IMR-90 (cell line): ENCODE data around the gene ADGRD1. TPM values are rescaled to one million over a fixed set of nuclear protein-coding genes. Genes with fewer than 3 reads are reported as not detected.

Experiments used
- ATAC-seq: fragments of 200-7000 bp; cut with Tn5 transposase; 2 replicates; pipeline ENCODE4 v1.9.1; 2020; ENCODE audit warnings: low read depth, mild to moderate bottlenecking, moderate library complexity
- BruUV-seq: library from RNA; stranded (reverse); fragments of 400-500 nt; replicated peaks from 2 replicates; lab custom pipeline; 2021; lab: Mats Ljungman, UMichigan
- CTCF ChIA-PET: fragments of 300-600 bp; formaldehyde crosslinking; extraction: SDS; loops from one replicate; lab custom pipeline; 2021; ENCODE audit warnings: antibody characterized with exemption; lab: Yijun Ruan, JAX
- POLR2A ChIA-PET: fragments of 300-600 bp; sonication (Branson Sonifier 250); formaldehyde crosslinking; loops from one replicate; lab custom pipeline; 2022; ENCODE audit warnings: antibody characterized with exemption; ENCODE audit not compliant: unreplicated experiment; lab: Charles Lee
- DNase-seq: peaks from one replicate; pipeline ENCODE4 v3.0.0; 2013
- H2AFZ ChIP-seq: replicated peaks from 2 replicates; pipeline ENCODE3; 2013; ENCODE audit warnings: low read length, mild to moderate bottlenecking; ENCODE audit not compliant: poor library complexity
- H2AK5ac ChIP-seq: 2 replicates; pipeline ENCODE4 v1.6.1; 2013; ENCODE audit warnings: low read depth, low read length, inconsistent platforms
- H2AK9ac ChIP-seq: replicated peaks from 2 replicates; pipeline ENCODE3; 2013; ENCODE audit warnings: mild to moderate bottlenecking, low read depth, low read length, moderate library complexity; ENCODE audit not compliant: poor library complexity
- H2BK120ac ChIP-seq: 2 replicates; pipeline ENCODE4 v1.6.1; 2013; ENCODE audit warnings: low read depth, low read length, inconsistent platforms
- H2BK15ac ChIP-seq: 3 replicates; pipeline ENCODE4 v1.6.1; 2013; ENCODE audit warnings: low read depth, low read length, inconsistent platforms
- H2BK20ac ChIP-seq: 2 replicates; pipeline ENCODE4 v1.6.1; 2013; ENCODE audit warnings: low read depth, mild to moderate bottlenecking, inconsistent platforms, low read length, moderate library complexity
- H2BK5ac ChIP-seq: 2 replicates; pipeline ENCODE4 v1.6.1; 2013; ENCODE audit warnings: mild to moderate bottlenecking, low read depth, low read length, inconsistent platforms; ENCODE audit not compliant: poor library complexity, severe bottlenecking
- H3K14ac ChIP-seq: replicated peaks from 2 replicates; pipeline ENCODE4 v1.6.1; 2013; ENCODE audit warnings: low read depth, low read length, inconsistent platforms
- H3K18ac ChIP-seq: 2 replicates; pipeline ENCODE4 v1.6.1; 2013; ENCODE audit warnings: low read depth, low read length, control low read depth
- H3K23ac ChIP-seq: 2 replicates; pipeline ENCODE4 v1.6.1; 2013; ENCODE audit warnings: low read depth, low read length, inconsistent platforms
- H3K27ac ChIP-seq: 2 replicates; pipeline ENCODE4 v1.5.1; 2013; ENCODE audit warnings: mild to moderate bottlenecking, control low read depth, low read length; ENCODE audit not compliant: insufficient read depth
- H3K27me3 ChIP-seq: 2 replicates; pipeline ENCODE4 v1.6.1; 2013; ENCODE audit warnings: low read length; ENCODE audit not compliant: control insufficient read depth, insufficient read depth
- H3K36me3 ChIP-seq: 2 replicates; pipeline ENCODE4 v1.6.1; 2013; ENCODE audit warnings: low read length, mixed read lengths; ENCODE audit not compliant: control insufficient read depth, insufficient read depth
- H3K4ac ChIP-seq: 2 replicates; pipeline ENCODE4 v1.6.1; 2013; ENCODE audit warnings: low read depth, low read length, inconsistent platforms
- H3K4me1 ChIP-seq: 2 replicates; pipeline ENCODE4 v1.6.1; 2013; ENCODE audit warnings: low read length, mixed read lengths; ENCODE audit not compliant: control insufficient read depth, insufficient read depth
- H3K4me2 ChIP-seq: 2 replicates; pipeline ENCODE4 v1.6.1; 2013; ENCODE audit warnings: low read depth, mild to moderate bottlenecking, control low read depth, low read length, moderate library complexity
- H3K4me3 ChIP-seq: 2 replicates; pipeline ENCODE4 v1.5.1; 2013; ENCODE audit warnings: low read depth, mild to moderate bottlenecking, control low read depth, low read length, moderate library complexity; ENCODE audit not compliant: insufficient read depth
- H3K56ac ChIP-seq: 2 replicates; pipeline ENCODE4 v1.6.1; 2013; ENCODE audit warnings: low read length, inconsistent platforms; ENCODE audit not compliant: insufficient read depth; ENCODE audit errors: extremely low read depth
- H3K79me1 ChIP-seq, 2 experiments: 2 replicates each; pipeline ENCODE4 v1.6.1; 2013; ENCODE audit warnings: low read length in 2 of 2, inconsistent platforms in 1 of 2, low read depth in 1 of 2
- H3K9ac ChIP-seq: 2 replicates; pipeline ENCODE4 v1.6.1; 2013; ENCODE audit warnings: low read depth, low read length, control low read depth
- H3K9me1 ChIP-seq: 2 replicates; pipeline ENCODE4 v1.6.1; 2013; ENCODE audit warnings: low read length, inconsistent platforms; ENCODE audit not compliant: insufficient read depth
- H3K9me3 ChIP-seq: 2 replicates; pipeline ENCODE4 v1.6.1; 2013; ENCODE audit warnings: low read length; ENCODE audit not compliant: control insufficient read depth, insufficient read depth
- H4K20me1 ChIP-seq: 2 replicates; pipeline ENCODE4 v1.6.1; 2013; ENCODE audit warnings: low read length, inconsistent platforms; ENCODE audit not compliant: insufficient read depth
- H4K5ac ChIP-seq: 2 replicates; pipeline ENCODE4 v1.6.1; 2013; ENCODE audit warnings: mild to moderate bottlenecking, low read depth, low read length, control low read depth
- H4K8ac ChIP-seq, 2 experiments: 2 replicates each; pipeline ENCODE4 v1.6.1; 2013; ENCODE audit warnings: low read depth in 2 of 2, low read length in 2 of 2, control low read depth in 1 of 2, inconsistent platforms in 1 of 2
- H4K91ac ChIP-seq: 2 replicates; pipeline ENCODE4 v1.6.1; 2013; ENCODE audit warnings: low read depth, low read length, inconsistent platforms; ENCODE audit not compliant: insufficient read depth
- BHLHE40 ChIP-seq: fragments of 150-350 bp; IDR thresholded peaks from 2 replicates; pipeline ENCODE4 v1.6.1; 2016; ENCODE audit warnings: mild to moderate bottlenecking, low read depth, low read length
- CEBPB ChIP-seq: IDR thresholded peaks from 2 replicates; pipeline ENCODE4 v1.6.1; 2012; ENCODE audit warnings: low read depth, low read length, improper control_type of control experiment
- CHD1 ChIP-seq: IDR thresholded peaks from 2 replicates; pipeline ENCODE4 v1.6.1; 2012; ENCODE audit warnings: low read depth, low read length, improper control_type of control experiment
- CTCF ChIP-seq: conservative IDR thresholded peaks from 2 replicates; pipeline ENCODE4 v1.5.1; 2012; ENCODE audit warnings: mild to moderate bottlenecking, low read depth, low read length, improper control_type of control experiment
- FOS ChIP-seq: fragments of 150-350 bp; IDR thresholded peaks from 2 replicates; pipeline ENCODE4 v1.6.1; 2016; ENCODE audit warnings: low read depth, low read length
- MAFK ChIP-seq: IDR thresholded peaks from 2 replicates; pipeline ENCODE4 v1.6.1; 2012; ENCODE audit warnings: low read depth, low read length, improper control_type of control experiment
- MAZ ChIP-seq: IDR thresholded peaks from 2 replicates; pipeline ENCODE4 v1.6.1; 2012; ENCODE audit warnings: low read depth, mild to moderate bottlenecking, low read length, improper control_type of control experiment, moderate library complexity, borderline replicate concordance
- MXI1 ChIP-seq: IDR thresholded peaks from 2 replicates; pipeline ENCODE4 v1.6.1; 2012; ENCODE audit warnings: low read depth, mild to moderate bottlenecking, low read length, moderate library complexity, borderline replicate concordance
- NFE2L2 ChIP-seq: fragments of 150-350 bp; IDR thresholded peaks from 2 replicates; pipeline ENCODE4 v1.6.1; 2016; ENCODE audit warnings: low read depth, mild to moderate bottlenecking, low read length
- POLR2A ChIP-seq: IDR thresholded peaks from 2 replicates; pipeline ENCODE4 v1.6.1; 2012; ENCODE audit warnings: mild to moderate bottlenecking, low read depth, low read length
- RCOR1 ChIP-seq: IDR thresholded peaks from 2 replicates; pipeline ENCODE4 v1.6.1; 2012; ENCODE audit warnings: mild to moderate bottlenecking, low read length, improper control_type of control experiment; ENCODE audit not compliant: insufficient replicate concordance
- RFX5 ChIP-seq: IDR thresholded peaks from 2 replicates; pipeline ENCODE4 v1.8.0; 2012; ENCODE audit warnings: low read depth, mild to moderate bottlenecking, low read length, moderate library complexity
- SMC3 ChIP-seq: fragments of 150-350 bp; IDR thresholded peaks from 2 replicates; pipeline ENCODE4 v1.6.1; 2016; ENCODE audit warnings: low read depth, mild to moderate bottlenecking, antibody characterized with exemption, low read length, moderate library complexity
- WGBS, 2 experiments: methylation state at CpG; one replicate each; pipeline versions ENCODE4 v1.1.5 to v1.1.7; 2013; ENCODE audit warnings: missing lambda C conversion rate in 2 of 2; ENCODE audit not compliant: insufficient read length in 1 of 2; ENCODE audit errors: extremely low coverage in 2 of 2; 5-methylcytosine and 5-hydroxymethylcytosine counted together
- dilution Hi-C: fragments of 300-500 bp; cut with HindIII; formaldehyde crosslinking; loops from one replicate; pipeline ENCODE4 v1.14.3; 2018; ENCODE audit warnings: low sequenced_read_pairs; ENCODE audit not compliant: unreplicated experiment
- in situ Hi-C: fragments of 300-500 bp; cut with MboI; formaldehyde crosslinking; loops from 3 replicates; pipeline ENCODE4 v1.14.3; 2019; ENCODE audit warnings: low sequenced_read_pairs, inconsistent platforms, mixed read lengths
- intact Hi-C: fragments of 100-400 bp; cut with micrococcal nuclease; formaldehyde crosslinking; loops from 2 replicates; pipeline ENCODE4 v1.10.0; 2022
- polyA plus RNA-seq, 3 experiments: library from polyadenylated mRNA; depleted of rRNA; stranded (reverse); fragments of >200 nt; gene quantifications; 2 replicates each; pipeline ENCODE4 v1.2.3, GENCODE V29; 2012; ENCODE audit warnings: low replicate concordance in 1 of 3
- total RNA-seq: library from RNA; depleted of rRNA; stranded (reverse); fragments of >200 nt; gene quantifications from 2 replicates; pipeline ENCODE4 v1.2.3, GENCODE V29; 2012
- TF ChIP-seq, protein P1 (sequence below): fragments of 150-350 bp; IDR thresholded peaks from 2 replicates; pipeline ENCODE4 v1.6.1; 2017; ENCODE audit warnings: mild to moderate bottlenecking, antibody characterized with exemption, low read length, low read depth

The ADGRD1 gene
- total and polyA plus RNA-seq, 2 of the 4 experiments (the other 2 are of a cell fraction) = not detected

DNA sequence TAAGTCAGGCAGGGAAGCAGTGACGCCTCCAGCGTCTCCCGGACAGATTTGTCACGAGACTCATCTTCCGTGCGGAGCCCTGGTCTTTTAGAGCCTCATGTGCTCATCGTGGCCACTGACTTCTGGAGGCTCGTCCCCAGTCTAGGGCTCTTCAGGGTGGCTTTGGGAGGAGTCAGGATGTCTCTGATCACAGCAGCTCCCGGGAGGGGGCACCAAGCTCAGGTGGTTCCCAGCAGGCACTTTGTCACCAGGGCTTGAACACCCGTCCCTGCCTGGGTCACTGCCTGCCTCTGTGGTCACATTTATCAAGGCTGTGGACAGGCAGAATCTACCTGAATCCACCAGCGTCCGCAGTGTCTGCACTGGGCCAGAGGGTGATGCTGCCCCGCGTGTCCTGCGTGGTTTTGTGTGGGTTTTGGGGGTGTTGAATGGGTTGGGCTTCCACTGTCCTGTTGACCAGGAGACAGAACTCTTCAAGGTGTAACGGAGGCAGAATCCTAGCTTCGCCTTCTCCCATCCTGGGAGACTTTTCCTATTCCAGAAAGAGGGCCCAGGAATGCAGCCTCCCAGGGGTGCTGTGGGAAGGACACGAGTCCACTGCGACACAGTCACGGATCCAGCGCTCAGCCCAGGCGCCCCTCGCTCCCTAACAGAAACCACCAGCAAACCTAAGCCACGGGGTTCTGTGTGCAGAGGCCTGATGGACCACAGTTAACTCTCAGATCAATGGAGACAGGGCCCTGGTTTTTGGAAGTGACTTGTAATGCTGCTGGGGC, 132.3 kb downstream of the ADGRD1 start:
- ChIA-PET CTCF (no interaction called here), POLR2A (no interaction called here)
- H3K23ac ChIP-seq = no peak overlapping the region
- peaks cover 43% of the 10 kb centered on the region for H3K9me3 ChIP-seq
- ATAC-seq = no peak
- H2AK9ac ChIP-seq = no peak overlapping the region
- H3K4me1 ChIP-seq = no peaks in the 10 kb centered on the region
- no peaks in the 10 kb centered on the region for H3K36me3 ChIP-seq
- no peak overlapping the region for H3K4ac ChIP-seq
- H4K8ac ChIP-seq = no peak overlapping the region
- no peak overlapping the region for H3K56ac ChIP-seq
- H2AK5ac ChIP-seq = no peak overlapping the region
- BruUV-seq = no TSS peak
- H2BK15ac ChIP-seq = no peak overlapping the region
- no peak overlapping the region for H3K27ac ChIP-seq
- H4K91ac ChIP-seq = no peak overlapping the region
- H3K79me1 ChIP-seq = no peaks in the 10 kb centered on the region
- no peak overlapping the region for H3K18ac ChIP-seq
- H3K14ac ChIP-seq = no peak overlapping the region
- no peak overlapping the region for H2AFZ ChIP-seq
- dilution Hi-C loops = no loop called here
- H4K20me1 ChIP-seq = no peaks in the 10 kb centered on the region
- no peaks in the 10 kb centered on the region for H3K27me3 ChIP-seq
- no peaks in the 10 kb centered on the region for H3K9me1 ChIP-seq
- no peak overlapping the region for H3K4me2 ChIP-seq
- H2BK120ac ChIP-seq = no peak overlapping the region
- 20% methylated on average over 1 of the region's 24 CpGs; no CpG with 5 or more reads in 1 of the 2 experiments for WGBS, 2 experiments
- H2BK5ac ChIP-seq = no peak overlapping the region
- DNase-seq = no peak
- intact Hi-C loops = no loop called here
- H3K9ac ChIP-seq = no peak overlapping the region
- H3K4me3 ChIP-seq = no peak overlapping the region
- no peak for TF ChIP-seq BHLHE40
- TF ChIP-seq CEBPB = no peak
- TF ChIP-seq SMC3 = no peak
- TF ChIP-seq CTCF = no peak
- no peak for TF ChIP-seq MAZ
- no peak for TF ChIP-seq RFX5
- TF ChIP-seq RCOR1 = no peak
- TF ChIP-seq FOS = no peak
- TF ChIP-seq, protein P1, sequence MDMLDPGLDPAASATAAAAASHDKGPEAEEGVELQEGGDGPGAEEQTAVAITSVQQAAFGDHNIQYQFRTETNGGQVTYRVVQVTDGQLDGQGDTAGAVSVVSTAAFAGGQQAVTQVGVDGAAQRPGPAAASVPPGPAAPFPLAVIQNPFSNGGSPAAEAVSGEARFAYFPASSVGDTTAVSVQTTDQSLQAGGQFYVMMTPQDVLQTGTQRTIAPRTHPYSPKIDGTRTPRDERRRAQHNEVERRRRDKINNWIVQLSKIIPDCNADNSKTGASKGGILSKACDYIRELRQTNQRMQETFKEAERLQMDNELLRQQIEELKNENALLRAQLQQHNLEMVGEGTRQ = no peak
- no peak for TF ChIP-seq NFE2L2
- TF ChIP-seq MXI1 = no peak
- TF ChIP-seq POLR2A = no peak
- no peak for TF ChIP-seq MAFK
- TF ChIP-seq CHD1 = no peak
- no peak overlapping the region for H2BK20ac ChIP-seq
- in situ Hi-C loops = no loop called here
- no peak overlapping the region for H4K5ac ChIP-seq
